GM12891 (cell line): Measurements from ENCODE around the gene TSHZ1.

Experiments used
- PAX5 ChIP-seq: IDR thresholded peaks from 2 replicates; pipeline ENCODE4 v1.6.1; 2011; ENCODE audit warnings: low read length, moderate library complexity, mild to moderate bottlenecking; ENCODE audit not compliant: insufficient read depth, severe bottlenecking
- POLR2A ChIP-seq: IDR thresholded peaks from 2 replicates; pipeline ENCODE4 v1.6.1; 2011; ENCODE audit warnings: low read depth, low read length, control low read depth
- POLR2AphosphoS5 ChIP-seq: IDR thresholded peaks from 2 replicates; pipeline ENCODE4 v1.6.1; 2011; ENCODE audit warnings: low read depth, low read length, control low read depth
- SPI1 ChIP-seq: IDR thresholded peaks from 2 replicates; pipeline ENCODE4 v1.6.1; 2011; ENCODE audit warnings: low read depth, low read length, control low read depth
- TAF1 ChIP-seq: IDR thresholded peaks from 2 replicates; pipeline ENCODE4 v1.6.1; 2011; ENCODE audit warnings: low read depth, low read length, control low read depth

- TF ChIP-seq POLR2A, result no peak
- TF ChIP-seq POLR2AphosphoS5, result no peak
- TF ChIP-seq TAF1, result no peak
- no peak for TF ChIP-seq PAX5
- TF ChIP-seq SPI1, result no peak
These were observed 104.0 kb downstream of the TSHZ1 start for GRCh38 chr18:75314606-75315005.
